Right lobe of liver (tissue), 4 donors: ENCODE measurements around the gene SAA1.

Experiments
- CTCF ChIP-seq, 4 donors: fragments of 200-600 bp in 3 of 4; fragments of 450-650 bp in 1 of 4; IDR thresholded peaks; one replicate each; pipeline versions ENCODE4 v1.5.1 to v1.8.0; 2016 to 2022; ENCODE audit warnings: antibody characterized with exemption in 4 of 4, mild to moderate bottlenecking in 2 of 4
- POLR2A ChIP-seq: fragments of 450-650 bp; IDR thresholded peaks from one replicate; pipeline ENCODE4 v1.6.1; 2017; ENCODE audit warnings: antibody characterized with exemption, mild to moderate bottlenecking
- donor health status: DM: no; HTN: no; CAD: no.
- donor health status: DM: no; HTN: no; CAD: no.
- donor health status: DM: no; HTN: yes; CAD: no.

DNA sequence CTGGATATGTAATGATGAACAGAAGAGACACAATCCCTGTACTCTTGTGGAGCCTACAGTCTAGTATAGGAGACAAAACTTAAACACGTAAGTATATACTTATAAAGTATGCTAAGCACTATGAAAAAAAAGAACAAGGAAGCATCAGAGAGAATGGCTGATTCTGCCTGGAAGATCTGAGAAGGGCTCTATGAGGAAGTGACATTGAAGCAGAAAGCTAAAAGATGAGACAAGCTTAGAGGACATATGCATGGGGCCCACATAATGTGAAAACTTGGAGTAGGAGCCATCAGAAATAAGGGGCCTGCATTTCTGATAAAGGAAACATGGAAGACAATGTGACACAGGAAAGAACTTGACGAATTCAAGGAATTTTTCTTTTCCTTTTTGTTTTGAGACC lies 16.6 kb downstream of the SAA1 start:
- TF ChIP-seq CTCF (IDR thresholded peaks at IDR 0.05) (no peak), POLR2A (no peak)
